Hepatocyte (in vitro differentiated cells): ENCODE measurements around the gene MRPS23. TPM values are rescaled to one million over a fixed set of nuclear protein-coding genes. Genes with fewer than 3 reads are reported as not detected.

Experiments used
- DNase-seq: peaks from one replicate; pipeline ENCODE4 v3.0.0-alpha.2; 2016; ENCODE audit warnings: low spot score
- H2AFZ ChIP-seq: fragments of 200-600 bp; sonication (generic); 2 replicates; pipeline ENCODE4 v1.6.0; 2016; ENCODE audit warnings: antibody characterized with exemption, mild to moderate bottlenecking
- H3K27ac ChIP-seq: fragments of 200-600 bp; sonication (generic); 2 replicates; pipeline ENCODE4 v1.5.1; 2016; ENCODE audit warnings: mild to moderate bottlenecking
- H3K27me3 ChIP-seq: fragments of 200-600 bp; sonication (generic); 2 replicates; pipeline ENCODE4 v1.6.1; 2016
- H3K36me3 ChIP-seq: fragments of 200-600 bp; sonication (generic); replicated peaks from 2 replicates; pipeline ENCODE4 v1.5.1; 2016; ENCODE audit warnings: low read depth; ENCODE audit not compliant: insufficient read depth
- H3K4me1 ChIP-seq: fragments of 200-600 bp; sonication (generic); 2 replicates; pipeline ENCODE4 v1.5.1; 2016; ENCODE audit warnings: mild to moderate bottlenecking, moderate library complexity; ENCODE audit not compliant: insufficient read depth
- H3K4me2 ChIP-seq: fragments of 200-600 bp; sonication (generic); 2 replicates; pipeline ENCODE4 v1.6.0; 2016
- H3K4me3 ChIP-seq: fragments of 200-600 bp; sonication (generic); 2 replicates; pipeline ENCODE4 v1.5.1; 2016; ENCODE audit warnings: mild to moderate bottlenecking
- H3K79me2 ChIP-seq: fragments of 200-600 bp; sonication (generic); 2 replicates; pipeline ENCODE4 v1.6.0; 2017; ENCODE audit warnings: mild to moderate bottlenecking
- H3K9me2 ChIP-seq: fragments of 200-600 bp; sonication (generic); replicated peaks from 2 replicates; pipeline ENCODE4 v1.6.0; 2017; ENCODE audit warnings: mild to moderate bottlenecking; ENCODE audit not compliant: insufficient read depth
- H3K9me3 ChIP-seq: fragments of 200-600 bp; sonication (generic); 2 replicates; pipeline ENCODE4 v1.5.1; 2016; ENCODE audit warnings: low read depth, mild to moderate bottlenecking
- H4K20me1 ChIP-seq: fragments of 200-600 bp; sonication (generic); 2 replicates; pipeline ENCODE4 v1.6.0; 2016; ENCODE audit warnings: mild to moderate bottlenecking; ENCODE audit not compliant: insufficient read depth, poor library complexity, severe bottlenecking
- CTCF ChIP-seq: fragments of 200-600 bp; sonication (generic); IDR thresholded peaks from 2 replicates; pipeline ENCODE4 v1.5.1; 2016; ENCODE audit warnings: antibody characterized with exemption, mild to moderate bottlenecking; ENCODE audit not compliant: poor library complexity
- EZH2 ChIP-seq: fragments of 200-600 bp; sonication (generic); IDR thresholded peaks from 2 replicates; pipeline ENCODE4 v1.6.1; 2016; ENCODE audit warnings: antibody characterized with exemption, mild to moderate bottlenecking, borderline replicate concordance
- EZH2phosphoT487 ChIP-seq: fragments of 200-600 bp; sonication (generic); IDR thresholded peaks from one replicate; pipeline ENCODE4 v1.6.1; 2018; ENCODE audit warnings: antibody characterized with exemption, mild to moderate bottlenecking, low read depth, moderate library complexity; ENCODE audit not compliant: unreplicated experiment, severe bottlenecking
- WGBS: methylation state at CpG from one replicate; pipeline ENCODE4 v1.1.6; 2016; ENCODE audit warnings: low lambda C conversion rate; ENCODE audit errors: missing lambda C conversion rate; 5-methylcytosine and 5-hydroxymethylcytosine counted together
- polyA plus RNA-seq: library from polyadenylated mRNA; unstranded; fragments of >200 nt; fragmentation: Nextera tagmentation; extraction: Ambion mirVana; gene quantifications from 2 replicates; pipeline ENCODE4 v1.2.1, GENCODE V29; 2016
- total RNA-seq: library from RNA; depleted of rRNA; stranded (reverse); fragments of >200 nt; gene quantifications from 2 replicates; pipeline ENCODE4 v1.2.3, GENCODE V29; 2014

The MRPS23 gene
- total and polyA plus RNA-seq, 2 experiments from 2014 or later: 21.9 to 44.2 TPM

- H3K9me3 ChIP-seq: no peaks in the 10 kb centered on the region
- H3K27ac ChIP-seq: peak overlapping the region; percentile 74
- H3K4me2 ChIP-seq: peak overlapping the region; percentile 12
- TF ChIP-seq CTCF (no peak), EZH2 (no peak), EZH2phosphoT487 (no peak)
- no peaks in the 10 kb centered on the region for H3K36me3 ChIP-seq
- peaks cover 34% of the 10 kb centered on the region for H3K4me1 ChIP-seq
- no peaks in the 10 kb centered on the region for H3K79me2 ChIP-seq
- no peaks in the 10 kb centered on the region for H4K20me1 ChIP-seq
- H3K4me3 ChIP-seq: no peak overlapping the region
- WGBS: 81% methylated on average over 9 of the region's 9 CpGs
- H3K27me3 ChIP-seq: no peaks in the 10 kb centered on the region
- no peak overlapping the region for H2AFZ ChIP-seq
- H3K9me2 ChIP-seq: no peaks in the 10 kb centered on the region
- DNase-seq: peak; percentile 68
These were observed 19.9 kb upstream of the MRPS23 start for GRCh38 chr17:57869617-57870282.

GRCh38 chr17:57868910-57869616 is 19.2 kb upstream of the MRPS23 start:
- no peak for DNase-seq
- H3K36me3 ChIP-seq: no peaks in the 10 kb centered on the region

GRCh38 chr17:57868007-57868909 is 18.4 kb upstream of the MRPS23 start:
- no peaks in the 10 kb centered on the region for H3K9me3 ChIP-seq
- no peaks in the 10 kb centered on the region for H3K27me3 ChIP-seq
- H3K36me3 ChIP-seq: no peaks in the 10 kb centered on the region
- TF ChIP-seq CTCF: peak; percentile 48
- TF ChIP-seq EZH2phosphoT487: no peak
- no peaks in the 10 kb centered on the region for H3K79me2 ChIP-seq
- peaks cover 23% of the 10 kb centered on the region for H3K4me1 ChIP-seq
- H3K4me2 ChIP-seq: peak overlapping the region; percentile 51
- peak overlapping the region; percentile 74 for H3K27ac ChIP-seq
- peak; percentile 79 for DNase-seq
- no peaks in the 10 kb centered on the region for H3K9me2 ChIP-seq
- H4K20me1 ChIP-seq: no peaks in the 10 kb centered on the region
- WGBS: 48% methylated on average over 20 of the region's 23 CpGs
- H3K4me3 ChIP-seq: no peak overlapping the region
- H2AFZ ChIP-seq: no peak overlapping the region

More at GRCh38 chr17:57868910-57869616, 19.2 kb upstream of the MRPS23 start:
- Histone ChIP-seq H2AFZ (no peak overlapping the region), H3K4me3 (no peak overlapping the region), H3K4me2 (peak overlapping the region; percentile 12), H4K20me1 (no peaks in the 10 kb centered on the region), H3K9me3 (no peaks in the 10 kb centered on the region), H3K9me2 (no peaks in the 10 kb centered on the region), H3K27me3 (no peaks in the 10 kb centered on the region), H3K79me2 (no peaks in the 10 kb centered on the region), H3K27ac (peak overlapping the region; percentile 74), H3K4me1 (peaks cover 30% of the 10 kb centered on the region)
- TF ChIP-seq CTCF (no peak), EZH2phosphoT487 (no peak), EZH2 (no peak)
- 76% methylated on average over 13 of the region's 13 CpGs for WGBS
